DND-41 (cell line): Measurements from ENCODE around the gene ATG9B.

Experiments used
- ATAC-seq: fragments of 200-7000 bp; cut with Tn5 transposase; 3 replicates; pipeline ENCODE4 v1.9.1; 2021; ENCODE audit warnings: low read depth; ENCODE audit not compliant: insufficient read depth
- DNase-seq: peaks from one replicate; pipeline ENCODE4 v3.0.0-alpha.2; 2020
- H2AFZ ChIP-seq: 2 replicates; pipeline ENCODE4 v1.6.0; 2012; ENCODE audit warnings: low read depth, low read length
- H3K27ac ChIP-seq: 2 replicates; pipeline ENCODE4 v1.5.1; 2012; ENCODE audit warnings: low read length, inconsistent platforms
- H3K27me3 ChIP-seq: fragments of 200-600 bp; sonication (generic); 2 replicates; pipeline ENCODE4 v1.6.0; 2012; ENCODE audit warnings: low read length, mild to moderate bottlenecking, inconsistent platforms; ENCODE audit not compliant: insufficient read depth, poor library complexity
- H3K36me3 ChIP-seq: 2 replicates; pipeline ENCODE4 v1.5.1; 2012; ENCODE audit warnings: low read length, inconsistent platforms; ENCODE audit not compliant: insufficient read depth
- H3K4me1 ChIP-seq: 2 replicates; pipeline ENCODE4 v1.5.1; 2012; ENCODE audit warnings: mild to moderate bottlenecking, low read length; ENCODE audit not compliant: insufficient read depth
- H3K4me2 ChIP-seq: 2 replicates; pipeline ENCODE4 v1.6.0; 2012; ENCODE audit warnings: mild to moderate bottlenecking, moderate library complexity, low read length, inconsistent platforms; ENCODE audit not compliant: insufficient read depth
- H3K4me3 ChIP-seq, 2 experiments: fragments of 200-600 bp in 1 of 2; shearing (Covaris generic) in 1 of 2; 2 replicates each; pipeline ENCODE4 v1.5.1; 2012 to 2016; ENCODE audit warnings: inconsistent platforms in 2 of 2, low read length in 2 of 2, mild to moderate bottlenecking in 2 of 2, low read depth in 1 of 2, moderate library complexity in 1 of 2
- H3K79me2 ChIP-seq: 2 replicates; pipeline ENCODE4 v1.6.0; 2012; ENCODE audit warnings: low read length, inconsistent platforms; ENCODE audit not compliant: insufficient read depth
- H3K9ac ChIP-seq: 2 replicates; pipeline ENCODE4 v1.6.0; 2012; ENCODE audit warnings: low read depth, mild to moderate bottlenecking, inconsistent platforms, low read length, moderate library complexity
- H3K9me3 ChIP-seq: 2 replicates; pipeline ENCODE4 v1.5.1; 2012; ENCODE audit warnings: low read length, moderate library complexity, mild to moderate bottlenecking, inconsistent platforms; ENCODE audit not compliant: insufficient read depth, severe bottlenecking
- H4K20me1 ChIP-seq: 2 replicates; pipeline ENCODE4 v1.6.0; 2012; ENCODE audit warnings: low read length; ENCODE audit not compliant: insufficient read depth
- CTCF ChIP-seq: IDR thresholded peaks from 2 replicates; pipeline ENCODE4 v1.5.1; 2012; ENCODE audit warnings: borderline replicate concordance, low read length, moderate library complexity, mild to moderate bottlenecking; ENCODE audit not compliant: poor library complexity, severe bottlenecking; ENCODE audit errors: extremely low read depth
- EZH2 ChIP-seq: IDR thresholded peaks from 3 replicates; pipeline ENCODE4 v1.6.1; 2012; ENCODE audit warnings: borderline replicate concordance, low read depth, mild to moderate bottlenecking, moderate library complexity, low read length, inconsistent platforms; ENCODE audit not compliant: severe bottlenecking

The ATG9B gene

GRCh38 chr7:151008511-151009323 is 15.6 kb downstream of the ATG9B start:
- Histone ChIP-seq H4K20me1 (no peaks in the 10 kb centered on the region), H3K9me3 (no peaks in the 10 kb centered on the region), H3K4me2 (peak overlapping the region; percentile 67), H3K4me3 (peak overlapping the region; percentile 18 to 59; a peak in 3 of 4 replicates), H3K27ac (peak overlapping the region; percentile 57), H2AFZ (peak overlapping the region; percentile 64), H3K27me3 (no peaks in the 10 kb centered on the region), H3K79me2 (no peaks in the 10 kb centered on the region), H3K9ac (peak overlapping the region; percentile 72), H3K36me3 (no peaks in the 10 kb centered on the region), H3K4me1 (peaks cover 25% of the 10 kb centered on the region)
- DNase-seq (peak; percentile 85), ATAC-seq (peak; percentile 92)
- TF ChIP-seq EZH2 (no peak), CTCF (peak; percentile 90)

- H3K27ac ChIP-seq = peak overlapping the region; percentile 57
- peak; percentile 55 for ATAC-seq
- H3K4me2 ChIP-seq = peak overlapping the region; percentile 67
- TF ChIP-seq EZH2 (no peak), CTCF (peak; percentile 4)
- no peaks in the 10 kb centered on the region for H3K36me3 ChIP-seq
- H4K20me1 ChIP-seq = no peaks in the 10 kb centered on the region
- peak; percentile 43 for DNase-seq
- H3K9me3 ChIP-seq = no peaks in the 10 kb centered on the region
- peak overlapping the region; percentile 72 for H3K9ac ChIP-seq
- peak overlapping the region; percentile 18 to 59; a peak in 3 of 4 replicates for H3K4me3 ChIP-seq
- peaks cover 25% of the 10 kb centered on the region for H3K4me1 ChIP-seq
- no peaks in the 10 kb centered on the region for H3K27me3 ChIP-seq
- no peaks in the 10 kb centered on the region for H3K79me2 ChIP-seq
- H2AFZ ChIP-seq = peak overlapping the region; percentile 64
Observed at GRCh38 chr7:151008143-151008510, 16.2 kb downstream of the ATG9B start.

- H3K79me2 ChIP-seq = no peaks in the 10 kb centered on the region
- TF ChIP-seq EZH2 = no peak
- no peak for TF ChIP-seq CTCF
- ATAC-seq = no peak
- peaks cover 25% of the 10 kb centered on the region for H3K4me1 ChIP-seq
- H3K4me3 ChIP-seq = peak overlapping the region in 1 of 2 experiments; percentile 59; a peak in 2 of 4 replicates
- no peak for DNase-seq
- no peaks in the 10 kb centered on the region for H3K9me3 ChIP-seq
- peak overlapping the region; percentile 67 for H3K4me2 ChIP-seq
- H3K27me3 ChIP-seq = no peaks in the 10 kb centered on the region
- H3K9ac ChIP-seq = peak overlapping the region; percentile 72; the same call in 1 of the 2 replicates
- H3K36me3 ChIP-seq = no peaks in the 10 kb centered on the region
- no peak overlapping the region for H2AFZ ChIP-seq
- no peaks in the 10 kb centered on the region for H4K20me1 ChIP-seq
- no peak overlapping the region for H3K27ac ChIP-seq
Observed at GRCh38 chr7:151007469-151007898, 16.8 kb downstream of the ATG9B start.
